GM18867 (cell line): Measurements from ENCODE around the gene SIRT7.
A peak's percentile ranks its signal among the peaks of the same experiment; 100 is the strongest.

Experiments used
- ATAC-seq: cut with Tn5 transposase; IDR thresholded peaks from one replicate; pipeline ENCODE4 v1.9.1; 2021; ENCODE audit warnings: mild to moderate bottlenecking, moderate library complexity; ENCODE audit not compliant: unreplicated experiment

Gene SIRT7

DNA sequence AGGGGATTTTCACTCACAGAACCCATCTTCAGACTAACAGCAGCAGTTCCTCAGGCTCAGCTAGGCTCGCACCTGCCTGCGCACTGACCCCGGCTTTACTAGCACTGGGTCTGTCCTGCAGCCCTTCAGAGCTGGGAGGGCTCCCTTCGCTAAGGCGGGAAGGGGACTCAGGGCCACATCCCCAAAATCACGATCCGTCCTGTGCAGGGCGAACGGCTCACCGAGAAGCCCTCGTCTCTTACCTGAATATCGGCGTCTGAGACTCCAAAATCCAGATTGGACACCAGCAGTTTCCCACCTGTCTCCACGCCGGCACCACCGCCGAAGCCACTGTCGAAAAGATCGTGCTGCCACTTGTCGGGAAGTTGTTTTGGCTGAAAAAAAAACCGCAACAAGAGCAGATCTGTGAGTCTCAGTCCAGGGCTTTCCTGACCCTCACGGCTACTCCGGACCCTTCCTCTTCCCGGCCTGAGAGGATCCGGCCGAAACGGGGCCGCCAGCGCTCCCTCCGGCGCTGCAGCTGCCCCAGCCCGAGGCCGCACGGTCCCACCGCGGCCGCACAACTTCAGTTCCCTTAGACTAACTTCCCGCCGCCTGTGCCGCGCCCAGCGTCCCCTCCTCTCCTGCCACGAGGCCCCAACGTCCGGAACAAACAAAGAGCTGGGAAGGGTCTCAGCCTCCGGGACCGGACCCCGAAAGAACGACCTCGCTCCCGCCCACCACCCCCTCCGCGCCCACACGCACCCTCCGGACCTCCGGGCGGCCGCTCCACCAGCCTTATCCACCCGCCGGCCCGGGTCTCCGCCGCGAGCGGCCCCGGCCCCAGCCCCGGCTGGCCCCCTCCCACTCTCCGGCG is 27.3 kb downstream of the SIRT7 start:
- ATAC-seq = peak; percentile 21

- ATAC-seq = no peak
Observed at GRCh38 chr17:81889602-81890001, 28.4 kb downstream of the SIRT7 start.

DNA sequence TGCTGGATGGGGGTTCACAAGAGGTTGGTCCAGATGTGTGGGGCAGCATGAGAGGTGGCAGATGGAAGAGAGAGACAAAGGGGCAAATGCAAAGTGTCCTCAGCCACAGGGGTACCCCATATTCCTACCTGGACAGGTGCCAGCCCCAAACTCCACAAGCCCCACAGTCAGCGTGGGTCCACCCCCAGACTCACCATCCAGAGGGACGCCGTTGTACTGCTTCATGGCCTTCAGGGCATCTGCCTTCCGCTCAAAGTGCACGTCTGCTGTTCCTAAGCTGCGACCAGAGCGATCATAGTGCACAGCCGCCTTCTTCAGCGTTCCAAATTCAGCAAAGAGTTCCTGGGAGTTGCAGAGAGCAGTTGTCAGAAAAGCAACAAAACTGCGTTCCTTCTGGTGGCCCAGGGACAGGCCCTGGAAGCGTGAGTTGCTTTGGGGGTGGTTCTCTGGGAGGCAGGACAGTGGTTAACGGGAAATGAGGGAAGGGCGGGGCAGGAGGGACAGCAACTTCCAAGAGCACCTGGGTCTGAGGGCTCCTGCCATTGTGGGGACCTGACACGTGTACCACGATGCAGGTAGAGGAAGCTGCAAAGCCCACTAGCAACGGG is 28.9 kb downstream of the SIRT7 start:
- ATAC-seq = no peak

DNA sequence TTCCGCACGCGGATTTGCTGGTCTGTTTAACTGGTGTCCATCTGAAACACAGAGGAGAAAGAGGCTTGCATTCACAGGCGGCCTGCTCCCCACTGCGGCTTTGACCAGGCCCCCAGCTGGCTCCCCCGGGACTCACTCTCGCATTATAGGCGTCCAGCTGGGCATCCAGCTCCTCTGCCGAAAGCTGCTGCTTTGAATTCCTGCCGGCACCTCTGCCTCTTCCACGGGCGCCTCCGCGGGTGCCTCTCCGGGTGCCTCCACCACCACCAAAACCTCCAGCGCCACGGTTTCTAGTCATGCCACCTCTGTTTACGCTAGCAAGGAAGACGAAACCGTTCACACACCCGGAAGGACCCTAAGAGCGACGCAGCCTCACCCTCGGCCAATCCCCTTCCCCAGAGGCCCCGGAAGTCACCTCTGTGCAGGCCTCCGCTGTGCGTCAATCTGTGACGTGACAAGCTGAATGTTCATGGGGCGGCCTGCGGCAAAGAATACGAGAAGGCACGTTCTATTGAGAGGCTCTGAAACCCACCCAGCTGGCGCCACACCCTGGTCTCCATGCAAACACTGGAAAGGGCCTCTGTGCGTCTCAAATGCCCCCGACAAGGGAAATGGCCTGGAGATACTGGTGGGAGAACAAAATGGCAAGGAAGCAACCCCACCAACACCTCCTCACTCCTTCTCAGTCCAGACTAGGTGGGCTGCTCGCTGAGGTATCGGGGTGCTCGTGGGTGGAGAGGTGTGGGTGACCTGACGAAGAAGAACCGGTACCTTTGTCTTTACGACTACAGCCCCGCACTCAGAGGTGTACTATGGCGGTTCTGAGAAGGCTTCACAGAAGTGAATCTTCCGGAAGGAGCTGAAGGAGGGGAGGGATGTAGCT is 29.6 kb downstream of the SIRT7 start:
- ATAC-seq = no peak

- no peak for ATAC-seq
Observed at GRCh38 chr17:81885869-81886548, 32.0 kb downstream of the SIRT7 start.

GRCh38 chr17:81885454-81885853 is 32.5 kb downstream of the SIRT7 start:
- no peak for ATAC-seq

- ATAC-seq = no peak
Observed at GRCh38 chr17:81884968-81885367, 33.0 kb downstream of the SIRT7 start.

DNA sequence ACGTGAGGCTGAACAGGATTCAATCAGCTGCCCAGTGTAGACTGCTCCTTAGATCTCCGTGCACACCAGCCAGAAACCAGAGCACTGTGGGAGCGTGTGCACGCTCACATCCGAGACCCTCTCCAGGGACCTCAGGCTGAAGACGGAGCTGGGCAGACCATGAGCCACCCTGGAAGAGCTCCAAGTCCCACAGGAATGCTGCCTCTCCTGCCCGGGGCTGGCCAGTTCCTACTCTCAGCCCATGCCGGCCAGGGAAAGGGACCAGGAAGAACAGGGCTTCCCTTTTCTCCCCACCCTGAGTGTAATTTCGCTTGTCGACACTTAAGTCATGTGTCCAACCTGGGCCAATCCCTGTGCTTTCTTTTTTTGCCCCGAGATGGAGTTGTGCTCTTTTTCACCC is 33.5 kb downstream of the SIRT7 start:
- no peak for ATAC-seq

DNA sequence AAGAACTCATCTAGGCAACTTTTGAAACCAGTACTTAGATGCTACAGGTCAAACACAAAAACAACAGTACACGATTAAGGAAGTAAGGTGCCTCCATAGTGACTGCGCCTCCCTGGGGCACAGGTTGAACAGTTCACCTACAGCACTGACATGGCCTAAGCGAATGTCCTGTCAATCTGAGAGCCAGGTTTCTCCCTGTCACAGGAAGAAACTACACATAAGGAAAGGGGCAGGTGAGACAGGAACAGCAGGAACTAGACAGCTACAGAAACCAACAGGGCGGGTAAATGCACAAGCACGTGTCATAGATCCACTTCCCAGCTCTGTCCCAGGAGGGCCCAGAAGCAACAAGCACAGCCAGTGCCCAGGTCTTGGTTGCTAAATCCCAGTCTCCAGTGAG is 38.9 kb downstream of the SIRT7 start:
- ATAC-seq = no peak

- no peak for ATAC-seq
Observed at GRCh38 chr17:81878294-81878693, 39.7 kb downstream of the SIRT7 start.

DNA sequence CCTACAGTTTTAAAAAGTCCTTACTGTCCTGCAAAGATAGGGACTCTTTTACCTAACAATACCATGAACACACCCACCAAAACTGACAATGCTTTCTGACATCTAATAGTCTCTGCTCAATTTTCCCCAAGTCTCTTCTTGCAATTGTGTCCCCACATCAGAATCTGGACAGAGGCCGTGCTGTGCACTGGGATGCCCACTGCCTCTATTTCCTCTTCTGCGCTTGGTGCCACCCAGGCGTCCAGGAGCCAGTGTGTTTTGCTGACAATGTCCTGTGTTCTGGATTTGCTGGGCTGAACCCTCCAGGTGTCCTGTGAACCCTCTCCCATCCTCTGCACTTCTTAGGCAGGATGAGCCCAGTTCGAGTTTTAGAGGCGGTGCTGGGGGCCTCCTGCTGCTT is 40.4 kb downstream of the SIRT7 start:
- ATAC-seq = no peak

DNA sequence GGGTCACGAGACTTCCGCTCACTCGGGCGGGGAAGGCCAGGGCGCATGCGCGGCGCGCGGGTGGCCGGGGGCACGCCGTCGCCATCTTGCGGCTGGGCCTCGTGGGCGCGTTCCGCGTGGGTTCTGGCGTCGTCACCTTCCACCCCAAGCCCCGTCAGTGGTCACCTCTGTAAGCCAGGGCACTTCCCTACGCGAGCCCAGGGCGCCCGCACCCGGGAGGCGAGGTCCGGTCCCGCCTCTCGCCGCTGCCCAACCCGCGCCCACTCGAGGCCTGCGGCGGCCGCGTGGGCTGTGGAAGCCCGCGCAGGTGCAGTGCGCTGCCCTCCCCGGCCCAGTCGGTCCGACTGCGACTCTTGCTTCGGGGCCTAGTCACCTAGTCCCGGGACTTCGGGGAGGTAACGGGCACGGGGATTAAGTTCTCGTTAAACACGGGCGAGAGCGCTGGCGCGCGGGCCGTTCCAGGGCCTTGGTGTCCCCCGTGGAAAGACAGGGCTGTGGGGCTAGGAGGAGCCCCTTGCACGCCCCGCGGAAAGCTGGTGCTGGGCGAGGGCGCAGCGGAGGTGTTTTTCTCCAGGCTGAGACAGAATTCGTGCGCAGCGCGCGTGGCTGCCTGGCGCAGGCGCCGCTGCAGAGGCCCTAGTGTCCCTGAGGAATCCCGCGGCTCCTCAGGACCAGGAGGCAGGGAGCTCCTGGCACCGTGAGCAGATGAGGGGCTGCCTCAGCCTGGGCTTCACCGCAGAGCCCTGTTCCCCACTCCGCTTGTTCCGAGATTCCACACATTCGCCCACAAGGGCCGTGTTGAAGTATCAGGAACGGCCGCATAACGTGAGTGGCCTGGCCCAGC is 46.4 kb downstream of the SIRT7 start:
- peak; percentile 48 for ATAC-seq

DNA sequence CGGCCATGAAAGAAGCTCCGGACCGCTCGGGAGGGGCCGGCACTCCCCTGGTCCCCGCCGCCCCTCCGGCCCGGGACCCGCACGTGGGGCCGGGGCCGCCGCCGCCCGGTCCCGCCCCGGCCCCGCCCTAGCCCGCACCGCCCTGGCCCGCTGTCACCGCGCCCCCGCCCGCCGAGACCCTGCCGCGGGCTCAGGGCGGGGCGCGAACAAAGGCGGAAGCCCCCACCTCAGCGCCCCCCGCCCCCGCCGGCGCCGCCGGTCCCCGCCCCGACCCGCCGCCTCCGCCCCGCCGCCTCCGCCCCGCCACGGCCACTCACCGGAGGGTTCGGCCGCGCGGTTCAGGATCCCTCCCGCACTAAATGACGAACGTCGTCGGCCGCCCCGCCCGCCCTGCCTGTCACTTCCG is 47.0 kb downstream of the SIRT7 start, which contains the start of gene ARHGDIA:
Gene ARHGDIA (minus strand): TSS at position 357 of the 406 bp plus-strand sequence. CDS start 1,407 bp downstream, outside the sequence.
- peak; percentile 24 for ATAC-seq

GRCh38 chr17:81870131-81870980 is 47.6 kb downstream of the SIRT7 start:
- peak; percentile 18 for ATAC-seq

DNA sequence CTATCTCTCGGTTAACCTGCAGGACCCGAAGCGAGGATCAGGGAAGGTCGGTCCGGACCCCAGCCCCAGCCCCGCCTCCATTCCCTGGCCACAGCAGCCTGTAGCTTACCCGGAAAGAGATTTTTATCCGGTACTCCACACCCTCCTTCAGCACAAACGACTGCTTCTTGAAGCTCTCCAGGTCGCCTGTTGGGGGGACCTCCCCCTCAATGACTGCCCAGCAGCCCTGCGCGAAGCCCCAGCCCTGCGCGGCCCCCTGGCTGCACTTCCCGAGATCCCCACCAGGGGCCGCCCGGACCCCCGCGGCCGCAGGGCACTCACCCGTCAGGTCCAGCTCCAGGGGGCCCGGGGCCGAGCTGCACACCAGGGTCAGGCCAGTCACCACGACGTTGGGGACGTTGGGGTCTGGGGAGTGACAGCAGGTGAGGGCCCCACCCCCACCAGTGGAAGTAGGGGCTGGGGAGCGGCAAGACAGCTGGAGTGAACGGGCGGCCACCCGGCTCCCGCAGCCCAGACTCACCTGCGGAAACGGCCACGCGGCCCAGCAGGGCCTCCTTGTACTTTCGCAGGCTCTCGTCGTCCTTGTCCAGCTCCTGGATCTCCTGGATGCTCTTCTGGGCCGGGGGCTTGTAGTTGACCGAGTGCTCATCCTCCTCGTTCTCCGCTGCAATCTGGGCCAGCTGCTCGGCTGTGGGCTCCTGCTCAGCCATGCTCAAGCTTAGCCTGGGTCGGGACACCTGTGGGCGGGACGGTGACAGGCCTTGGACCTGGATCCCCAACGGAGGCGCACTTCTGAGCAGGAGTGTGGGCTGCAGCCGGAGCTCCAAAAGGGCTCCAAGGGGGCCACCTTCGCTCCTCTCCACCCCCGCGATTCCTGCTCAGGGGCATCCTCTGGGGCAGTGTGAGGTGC is 48.5 kb downstream of the SIRT7 start:
- ATAC-seq = no peak

- ATAC-seq = no peak
Observed at GRCh38 chr17:81868674-81869220, 49.2 kb downstream of the SIRT7 start.

DNA sequence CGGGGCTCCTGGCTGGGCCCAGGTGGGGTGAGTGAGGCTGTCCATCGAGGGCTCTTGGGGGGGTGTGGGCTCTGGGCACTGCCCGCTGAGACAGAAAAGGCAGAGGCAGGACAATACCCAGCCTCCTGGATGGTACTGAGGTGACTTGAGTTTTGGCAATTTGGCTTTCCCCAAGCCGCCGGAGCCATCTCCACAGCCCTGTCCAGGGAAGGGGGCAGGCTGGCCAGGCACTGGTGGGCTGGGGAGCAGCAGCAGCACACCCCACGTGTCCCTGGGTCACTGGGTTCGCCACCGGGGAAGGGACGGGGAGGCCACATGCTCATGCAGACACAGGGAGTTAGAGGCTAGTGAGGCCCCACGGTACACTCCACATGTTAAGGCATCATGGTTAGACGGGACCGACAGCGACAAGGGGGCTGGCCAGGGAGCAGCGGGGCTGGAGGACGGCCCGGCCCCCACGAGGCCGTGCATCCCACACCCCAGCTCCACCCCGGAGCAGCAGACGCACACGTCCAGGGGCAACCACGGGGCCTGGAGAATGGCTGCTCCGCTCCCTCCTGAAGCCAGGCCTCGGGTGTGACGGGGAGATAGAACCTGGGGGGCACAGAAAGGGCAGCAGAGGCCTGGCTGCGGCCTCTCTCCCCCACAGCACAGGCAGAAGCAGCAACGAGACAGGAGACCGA is 49.8 kb downstream of the SIRT7 start:
- no peak for ATAC-seq
